ENCODE measurements around the gene CCDC148.
"Not testable (repeated sequence)": the region's sequence is repeated elsewhere in the genome, so short reads cannot be mapped to it uniquely, and the experiment has no call there.

CCDC148 gene

DNA sequence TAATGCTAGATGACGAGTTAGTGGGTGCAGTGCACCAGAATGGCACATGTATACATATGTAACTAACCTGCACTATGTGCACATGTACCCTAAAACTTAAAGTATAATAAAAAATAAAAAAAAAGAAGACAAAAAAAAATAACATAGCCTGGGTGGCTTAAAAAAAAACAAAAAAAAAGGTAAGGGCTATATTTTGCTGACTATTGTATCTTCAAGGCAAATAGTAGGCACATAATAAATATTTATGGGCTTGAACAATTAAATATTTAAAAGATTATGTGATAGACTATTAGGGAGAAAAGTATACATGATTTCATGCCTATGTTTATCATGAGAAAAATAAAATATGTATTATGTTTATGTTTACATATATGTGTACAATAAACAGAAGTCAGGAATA lies 99.4 kb downstream of the CCDC148 start:
- DNase-seq (ENCODE audit: low read depth in 2 of 2), result no peak

DNA sequence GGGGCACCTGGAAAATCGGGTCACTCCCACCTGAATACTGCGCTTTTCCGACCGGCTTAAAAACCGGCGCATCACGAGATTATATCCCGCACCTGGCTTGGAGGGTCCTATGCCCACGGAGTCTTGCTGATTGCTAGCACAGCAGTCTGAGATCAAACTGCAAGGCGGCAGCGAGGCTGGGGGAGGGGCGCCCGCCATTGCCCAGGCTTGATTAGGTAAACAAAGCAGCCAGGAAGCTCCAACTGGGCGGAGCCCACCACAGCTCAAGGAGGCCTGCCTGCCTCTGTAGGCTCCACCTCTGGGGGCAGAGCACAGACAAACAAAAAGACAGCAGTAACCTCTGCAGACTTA lies 105.1 kb downstream of the CCDC148 start:
- not testable (repeated sequence) for DNase-seq (ENCODE audit: low read depth in 2 of 2)

DNA sequence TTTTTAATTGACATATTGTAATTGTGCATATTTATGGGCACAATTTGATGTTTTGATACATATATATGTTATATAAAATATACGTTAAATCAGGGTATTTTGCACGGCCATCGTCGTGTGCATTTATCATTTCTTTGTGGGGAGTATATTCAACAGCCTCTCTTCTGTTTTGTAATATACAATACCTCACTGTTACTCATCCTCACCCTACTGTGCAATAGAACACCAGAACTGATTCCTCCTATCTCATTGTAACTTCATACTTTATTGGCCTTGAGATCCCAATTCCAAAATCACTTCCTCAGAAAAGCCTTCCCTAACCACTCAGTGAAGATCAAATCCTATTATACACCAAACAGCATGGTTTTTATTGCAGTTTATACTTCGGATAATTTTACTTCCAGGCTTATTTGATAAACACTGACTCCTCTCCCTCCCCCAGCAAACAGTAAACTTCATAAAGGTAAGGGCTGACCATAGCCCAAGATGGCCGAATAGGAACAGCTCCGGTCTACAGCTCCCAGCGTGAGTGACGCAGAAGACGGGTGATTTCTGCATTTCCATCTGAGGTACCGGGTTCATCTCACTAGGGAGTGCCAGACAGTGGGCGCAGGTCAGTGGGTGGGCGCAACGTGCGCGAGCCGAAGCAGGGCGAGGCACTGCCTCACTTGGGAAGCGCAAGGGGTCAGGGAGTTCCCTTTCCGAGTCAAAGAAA lies 105.6 kb downstream of the CCDC148 start:
- DNase-seq (ENCODE audit: low read depth in 2 of 2), result not testable (repeated sequence)

DNA sequence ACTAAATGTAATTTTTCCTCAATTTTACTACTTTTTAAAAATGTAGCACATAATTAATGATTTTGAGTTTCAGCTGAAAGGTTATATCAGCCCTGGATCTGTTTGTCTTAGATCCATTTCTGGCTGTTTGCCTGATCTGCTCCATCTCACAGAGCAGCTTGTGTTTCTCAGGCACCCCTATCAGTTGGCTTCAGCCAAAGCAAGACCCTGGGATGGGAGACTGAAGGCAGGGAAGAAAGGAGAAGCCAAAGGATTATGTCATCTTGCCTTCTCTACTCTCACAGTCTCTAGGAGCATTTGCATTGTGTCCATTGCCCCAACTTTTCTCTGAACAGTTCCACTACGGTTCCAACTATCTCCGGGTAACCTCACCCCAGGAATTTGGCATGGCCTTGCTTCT lies 110.5 kb downstream of the CCDC148 start:
- DNase-seq (ENCODE audit: low read depth in 2 of 2), result no peak

DNA sequence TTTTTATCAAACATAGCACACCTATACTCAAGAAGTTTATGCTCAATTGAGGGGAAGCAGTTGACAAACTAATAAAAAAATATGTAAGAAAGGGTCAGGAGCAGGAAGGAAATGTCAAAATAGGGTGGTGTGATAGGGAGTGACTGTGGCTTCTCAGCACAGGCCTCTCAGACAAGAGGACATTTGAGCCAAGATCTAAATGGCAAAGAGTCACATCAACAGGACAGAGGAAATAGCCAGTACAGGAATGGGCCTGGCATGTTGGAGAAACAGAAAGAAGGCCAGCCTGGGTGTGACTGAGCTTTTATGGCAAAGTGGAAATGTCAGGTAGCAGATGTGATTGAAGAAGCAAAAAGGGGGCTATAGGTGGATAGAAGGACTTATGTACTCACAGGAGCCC lies 117.0 kb downstream of the CCDC148 start:
- DNase-seq (ENCODE audit: low read depth in 2 of 2), result no peak

DNA sequence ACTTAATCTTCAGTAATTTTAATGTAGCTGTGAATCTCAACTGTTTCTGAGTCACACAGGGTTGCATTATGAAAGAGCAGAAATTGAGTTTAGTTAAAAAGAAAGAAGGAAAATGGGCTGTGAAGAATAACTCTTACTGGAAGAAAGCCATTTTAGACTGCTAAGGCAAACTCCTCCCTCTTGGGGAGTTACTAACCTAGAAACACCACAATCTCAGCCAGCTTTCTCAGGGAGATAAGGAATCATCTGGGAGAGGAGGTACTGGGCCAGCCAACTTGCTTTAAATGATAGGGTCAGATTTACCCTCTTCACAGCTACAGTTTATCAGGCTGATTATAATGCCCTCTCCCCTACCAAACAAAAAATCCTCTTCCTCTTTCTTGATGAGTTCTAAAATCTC lies 119.5 kb downstream of the CCDC148 start:
- no peak for DNase-seq (ENCODE audit: low read depth in 2 of 2)

DNA sequence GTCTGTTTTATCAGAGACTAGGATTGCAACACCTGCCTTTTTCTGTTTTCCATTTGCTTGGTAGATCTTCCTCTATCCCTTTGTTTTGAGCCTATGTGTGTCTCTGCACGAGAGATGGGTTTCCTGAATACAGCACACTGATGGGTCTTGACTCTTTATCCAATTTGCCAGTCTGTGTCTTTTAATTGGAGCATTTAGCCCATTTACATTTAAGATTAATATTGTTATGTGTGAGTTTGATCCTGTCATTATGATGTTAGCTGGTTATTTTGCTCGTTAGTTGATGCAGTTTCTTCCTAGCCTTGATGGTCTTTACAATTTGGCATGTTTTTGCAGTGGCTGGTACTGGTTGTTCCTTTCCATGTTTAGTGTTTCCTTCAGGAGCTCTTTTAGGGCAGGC lies 124.8 kb downstream of the CCDC148 start:
- DNase-seq (ENCODE audit: low read depth in 2 of 2), result not testable (repeated sequence)

DNA sequence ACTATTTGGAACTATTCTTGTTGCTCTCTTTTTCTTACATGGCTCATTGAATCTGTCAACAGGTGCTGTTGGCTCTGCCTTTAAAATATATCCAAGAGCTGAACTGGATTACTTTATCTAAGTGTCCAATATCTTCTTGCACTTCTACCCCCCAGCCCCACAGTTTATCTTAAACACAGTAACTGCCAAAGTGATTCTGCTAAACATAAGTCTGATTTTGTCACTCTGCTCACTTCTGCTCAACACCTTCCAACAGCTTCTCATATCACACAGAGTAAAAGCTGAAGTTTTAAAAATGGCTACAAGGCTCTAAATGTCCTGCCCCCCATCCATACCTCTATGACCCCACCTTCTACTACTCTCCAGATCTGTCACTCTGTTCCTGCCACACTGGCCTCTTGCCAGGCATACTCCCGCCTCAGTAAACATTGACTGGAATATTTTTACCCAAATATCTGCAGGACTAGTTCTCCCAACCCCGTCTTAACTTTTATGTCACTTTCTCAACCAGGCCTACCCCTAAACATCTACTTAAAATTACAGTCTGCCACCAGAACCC lies 130.7 kb downstream of the CCDC148 start:
- DNase-seq (ENCODE audit: low read depth in 2 of 2), result no peak

DNA sequence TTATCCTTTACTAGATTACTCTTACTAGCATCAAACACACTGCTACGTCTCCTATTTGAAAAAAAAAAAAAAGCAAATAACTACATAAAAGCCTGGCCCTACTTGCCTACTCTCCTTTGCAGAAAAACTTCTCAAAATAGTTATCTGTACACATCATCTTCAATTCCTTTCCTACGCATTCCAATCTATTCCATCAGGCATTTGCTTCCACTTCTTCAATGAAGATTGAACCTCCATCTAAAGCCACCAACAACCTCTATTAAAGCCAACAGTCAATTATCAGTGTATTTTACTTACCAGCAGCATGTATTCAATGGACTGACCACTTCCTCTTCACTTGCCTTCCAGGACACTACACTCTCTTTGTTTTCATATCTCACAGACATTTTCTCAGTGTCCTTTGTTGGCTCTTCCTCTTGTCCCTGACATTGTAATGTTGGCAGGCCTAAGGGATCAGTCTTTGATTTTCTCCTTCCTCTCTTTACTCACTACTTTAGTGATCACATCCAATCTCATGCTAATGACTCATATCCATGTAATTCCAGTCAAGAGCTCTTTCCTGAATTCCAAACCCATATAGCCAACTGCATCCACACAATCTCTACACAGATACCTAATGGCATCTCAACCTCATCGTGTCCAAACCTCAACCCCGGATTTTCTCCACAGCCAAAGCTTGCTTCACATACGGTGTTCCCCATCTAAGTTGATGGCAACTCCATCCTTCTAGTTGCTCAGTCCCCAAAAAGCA lies 131.3 kb downstream of the CCDC148 start:
- no peak for DNase-seq (ENCODE audit: low read depth in 2 of 2)

DNA sequence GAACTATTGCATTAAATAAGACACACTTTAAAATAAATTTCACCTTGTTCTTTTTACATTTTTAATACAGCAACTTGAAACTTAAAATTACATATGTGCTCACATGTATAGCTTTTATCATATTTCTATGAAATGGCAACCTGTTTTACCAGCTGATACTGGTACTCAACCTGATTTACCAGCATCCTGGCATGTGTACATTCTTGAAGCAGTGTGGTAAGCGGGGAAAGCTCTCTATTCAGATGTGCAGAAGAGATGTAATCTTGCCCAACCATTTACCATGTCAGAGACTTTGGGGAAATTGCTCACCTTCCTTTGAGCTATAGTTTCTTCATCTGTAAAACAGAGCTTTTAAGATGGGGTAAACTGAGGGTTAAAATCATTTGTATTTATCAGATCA lies 133.2 kb downstream of the CCDC148 start:
- DNase-seq (ENCODE audit: low read depth in 2 of 2), result no peak

DNA sequence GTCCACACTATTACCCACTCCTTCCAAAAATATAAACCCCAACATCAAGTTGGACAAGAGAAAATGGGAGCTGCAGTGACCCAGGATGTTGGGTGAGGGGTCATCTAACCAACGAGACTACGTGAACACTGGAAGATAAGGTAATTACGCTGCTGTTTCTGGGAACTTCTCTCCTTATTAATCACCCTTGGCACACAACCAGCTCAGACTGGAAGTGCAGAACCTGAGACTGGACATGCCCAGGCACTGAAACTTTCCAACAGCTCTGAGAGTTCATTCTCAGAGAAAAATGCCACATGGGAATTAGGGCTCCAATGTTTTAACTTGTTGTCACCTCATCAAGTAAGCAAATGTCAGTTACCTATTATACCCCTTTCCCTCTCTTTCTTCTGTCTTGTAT lies 135.3 kb downstream of the CCDC148 start:
- no peak for DNase-seq (ENCODE audit: low read depth in 2 of 2)

DNA sequence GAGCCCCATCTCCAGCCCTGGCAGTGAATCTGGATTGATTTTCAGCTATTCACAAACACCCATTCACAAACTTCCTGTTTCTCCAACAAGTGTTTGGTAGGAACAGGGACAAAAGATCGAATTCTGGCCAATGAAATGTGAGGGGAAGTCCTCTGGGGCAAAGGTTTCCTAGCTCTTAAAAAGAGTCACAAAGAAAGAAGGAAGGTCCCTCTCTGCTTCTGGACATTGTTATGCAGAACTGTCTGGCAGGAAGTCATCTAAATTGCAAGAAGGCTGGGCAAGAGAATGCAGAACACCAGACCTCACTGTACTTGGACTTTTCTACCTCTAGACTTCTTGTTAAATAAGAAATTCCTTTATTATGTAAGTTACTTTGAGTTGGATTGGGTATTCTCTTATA lies 137.3 kb downstream of the CCDC148 start:
- no peak for DNase-seq (ENCODE audit: low read depth in 2 of 2)

DNA sequence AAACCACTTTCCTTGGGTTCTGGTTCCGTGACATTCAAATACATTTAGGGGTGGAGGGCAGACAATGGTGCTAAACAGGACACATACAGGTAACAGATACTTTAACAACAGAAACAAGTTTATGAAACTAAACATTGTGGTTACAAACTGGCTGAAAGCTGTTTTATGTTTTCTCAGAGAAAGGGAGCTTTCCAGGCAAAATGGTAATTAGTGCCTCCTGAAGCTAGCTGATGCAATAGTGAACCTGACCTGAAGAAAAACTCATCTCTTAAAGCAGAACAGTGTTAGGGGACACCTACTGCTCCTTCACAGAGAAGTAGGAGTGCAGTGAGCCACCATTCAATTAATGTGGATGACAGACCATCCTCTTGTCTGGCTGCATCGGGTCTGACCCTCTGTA lies 138.9 kb downstream of the CCDC148 start:
- no peak for DNase-seq (ENCODE audit: low read depth in 2 of 2)

DNA sequence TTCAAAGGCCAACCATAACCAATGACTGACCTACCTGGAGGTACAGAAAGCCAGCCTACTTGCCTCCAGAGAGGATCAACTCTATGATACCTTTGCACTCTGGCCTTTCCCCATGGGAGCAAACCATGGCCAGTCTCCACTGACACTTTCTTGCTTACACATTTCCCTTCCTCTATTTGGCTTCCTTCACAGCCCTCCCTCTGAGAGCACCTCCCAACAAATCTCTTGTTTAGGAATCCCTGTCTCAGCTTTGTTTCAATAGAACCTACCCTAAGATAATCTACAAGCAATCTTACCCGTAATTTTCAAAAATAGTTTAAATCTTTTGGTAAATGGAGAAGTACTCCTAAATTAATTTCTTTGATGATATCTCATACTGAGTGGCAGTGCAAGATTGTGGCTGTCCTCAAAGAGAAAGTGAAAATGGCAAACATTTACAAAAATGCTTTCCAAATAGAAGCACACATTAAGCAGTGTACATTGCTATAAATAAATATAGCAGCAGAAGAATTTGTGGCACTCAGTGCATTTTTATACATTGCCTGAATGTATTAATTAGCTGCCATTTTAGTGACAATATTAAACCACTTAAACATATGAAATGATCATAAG lies 140.6 kb downstream of the CCDC148 start:
- DNase-seq (ENCODE audit: low read depth in 2 of 2), result no peak

DNA sequence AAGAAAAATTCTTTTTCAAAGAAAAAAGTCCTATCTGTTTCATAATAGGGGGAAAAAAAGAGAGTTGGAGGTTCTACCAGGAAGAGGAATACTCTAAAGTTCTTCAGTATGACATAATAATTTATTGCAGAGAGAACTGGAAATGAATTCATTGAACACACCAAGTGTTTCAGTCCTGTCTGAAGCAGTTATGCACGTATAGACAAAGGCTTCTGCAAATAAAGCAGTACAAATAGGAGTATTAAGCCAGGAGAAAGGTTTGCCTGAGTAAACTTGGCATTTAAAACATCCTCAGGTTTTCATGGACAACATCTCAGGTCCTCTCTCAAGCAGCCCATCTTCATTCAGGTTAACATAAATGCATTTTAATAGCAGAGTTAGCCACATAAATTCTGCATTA lies 141.6 kb downstream of the CCDC148 start:
- DNase-seq (ENCODE audit: low read depth in 2 of 2), result no peak

DNA sequence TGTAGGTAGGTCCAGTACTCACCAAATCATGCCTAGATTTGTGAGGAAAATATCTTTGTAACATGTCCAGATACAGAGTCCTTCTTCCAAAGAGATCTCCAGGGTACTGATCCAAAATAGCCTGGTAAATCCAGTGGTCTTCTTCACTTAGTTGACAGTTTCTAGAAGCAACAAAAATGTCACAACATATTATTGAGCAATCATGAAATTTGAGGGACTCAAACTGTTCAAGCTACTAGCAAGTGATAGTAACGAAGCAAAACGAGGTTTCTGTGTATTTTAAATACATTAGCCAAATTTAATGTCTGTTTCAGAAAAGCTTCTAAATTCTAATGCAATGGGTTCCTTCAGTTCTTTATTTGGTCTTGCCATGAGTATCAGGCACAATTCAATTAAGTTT lies 142.8 kb downstream of the CCDC148 start:
- no peak for DNase-seq (ENCODE audit: low read depth in 2 of 2)

DNA sequence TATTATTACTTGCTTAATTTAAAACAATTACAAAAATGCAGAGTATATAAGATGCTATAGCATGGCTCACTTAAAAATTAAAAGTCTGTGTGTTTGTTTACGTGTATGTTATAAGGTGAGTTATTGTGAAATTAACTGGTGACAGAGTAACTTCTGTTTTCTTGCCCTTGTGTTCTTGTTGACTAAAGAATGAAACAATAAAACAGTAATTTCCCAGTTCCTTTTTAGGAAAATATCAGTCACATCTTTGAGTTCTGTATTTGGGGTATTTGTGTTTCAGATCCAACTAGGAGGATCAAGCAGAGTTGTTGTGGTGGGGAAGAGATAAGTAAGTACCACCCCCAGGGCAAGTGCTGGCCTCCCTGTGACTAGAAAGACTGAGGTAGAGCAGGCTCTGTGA lies 143.6 kb downstream of the CCDC148 start:
- no peak for DNase-seq (ENCODE audit: low read depth in 2 of 2)

DNA sequence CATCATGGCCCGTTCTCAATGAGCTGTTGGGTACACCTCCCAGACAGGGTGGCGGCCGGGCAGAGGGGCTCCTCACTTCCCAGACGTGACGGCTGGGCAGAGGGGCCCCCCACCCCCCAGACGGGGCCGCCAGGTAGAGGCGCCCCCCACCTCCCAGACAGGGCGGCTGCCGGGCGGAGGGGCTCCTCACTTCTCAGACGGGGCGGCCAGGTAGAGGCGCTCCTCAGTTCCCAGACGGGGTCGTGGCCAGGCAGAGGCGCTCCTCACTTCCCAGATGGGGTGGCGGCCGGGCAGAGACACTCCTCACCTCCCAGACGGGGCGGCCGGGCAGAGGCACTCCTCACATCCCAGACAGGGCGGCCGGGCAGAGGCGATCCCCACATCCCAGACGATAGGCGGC lies 146.1 kb downstream of the CCDC148 start:
- not testable (repeated sequence) for DNase-seq (ENCODE audit: low read depth in 2 of 2)

DNA sequence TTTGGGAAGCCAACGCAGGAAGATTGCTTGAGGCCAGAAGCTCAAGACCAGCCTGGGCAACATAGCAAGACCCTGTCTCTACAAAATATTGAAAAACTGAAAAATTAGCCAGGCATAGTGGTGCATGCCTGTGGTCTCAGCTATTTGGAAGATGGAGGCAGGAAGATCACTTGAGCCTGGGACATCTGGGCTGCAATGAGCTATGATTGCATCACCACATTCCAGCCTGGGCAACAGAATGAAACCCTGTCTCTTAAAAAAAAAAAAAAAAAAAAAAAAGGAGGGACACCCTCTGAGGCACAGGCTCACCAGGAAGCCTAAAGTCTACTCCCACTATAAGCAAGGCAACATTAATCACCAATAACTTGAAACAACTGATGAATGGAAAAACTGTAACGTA lies 151.1 kb downstream of the CCDC148 start:
- no peak for DNase-seq (ENCODE audit: low read depth in 2 of 2)

DNA sequence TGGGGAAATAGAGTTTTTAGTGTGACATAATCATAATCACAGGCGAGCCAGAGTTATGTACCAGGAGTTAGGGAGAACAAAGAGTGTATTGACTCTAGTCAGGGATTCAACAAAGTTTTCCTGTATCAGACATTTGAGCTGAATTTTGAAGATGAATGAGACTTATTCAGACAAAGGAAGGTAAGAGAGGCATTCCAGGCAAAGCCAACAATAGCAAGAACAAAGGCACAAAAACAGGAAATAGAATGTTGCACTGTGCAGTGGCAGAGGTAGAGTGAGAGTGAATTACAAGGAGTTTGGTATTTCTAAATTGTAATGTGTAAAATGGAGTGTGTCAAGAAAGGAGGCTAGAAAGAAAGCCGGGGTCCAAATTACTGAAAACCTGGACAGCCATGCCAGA lies 156.2 kb downstream of the CCDC148 start:
- no peak for DNase-seq (ENCODE audit: low read depth in 2 of 2)

DNA sequence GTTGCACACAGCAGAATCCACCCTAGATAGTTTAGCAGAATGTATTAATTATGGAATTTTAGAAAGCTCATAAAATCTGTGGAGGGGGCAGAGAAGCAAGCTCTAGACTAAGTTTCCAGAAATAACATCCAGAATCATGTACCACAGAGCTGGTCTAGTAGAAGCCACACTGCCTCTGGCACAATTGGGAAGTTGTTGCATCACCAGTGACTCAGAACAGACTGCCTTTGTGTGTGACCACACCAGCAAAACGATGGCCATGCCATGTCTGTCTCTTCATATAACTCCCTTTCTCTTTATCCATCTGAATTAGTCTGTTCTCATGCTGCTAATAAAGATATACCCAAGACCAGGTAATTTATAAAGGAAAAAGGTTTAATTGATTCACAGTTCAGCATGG lies 158.9 kb downstream of the CCDC148 start:
- no peak for DNase-seq (ENCODE audit: low read depth in 2 of 2)

DNA sequence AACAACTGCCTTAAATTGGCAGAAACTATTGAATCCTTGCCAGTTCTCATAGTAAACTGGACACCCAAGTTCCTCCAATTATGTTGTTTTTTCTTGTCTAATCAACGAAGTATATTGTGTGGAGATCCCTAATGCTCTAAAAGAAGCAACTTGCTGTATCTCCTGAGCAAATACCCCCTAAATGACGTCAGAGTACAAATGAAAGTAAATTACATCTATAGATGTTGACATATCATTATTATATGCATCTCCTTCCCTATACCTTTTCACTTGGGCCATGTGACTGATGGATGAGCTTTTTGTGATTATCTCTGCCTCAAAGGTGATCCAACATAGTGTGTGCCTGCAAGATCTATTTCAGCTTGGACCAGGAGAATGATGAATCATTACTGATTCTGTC lies 159.4 kb downstream of the CCDC148 start:
- no peak for DNase-seq (ENCODE audit: low read depth in 2 of 2)

DNA sequence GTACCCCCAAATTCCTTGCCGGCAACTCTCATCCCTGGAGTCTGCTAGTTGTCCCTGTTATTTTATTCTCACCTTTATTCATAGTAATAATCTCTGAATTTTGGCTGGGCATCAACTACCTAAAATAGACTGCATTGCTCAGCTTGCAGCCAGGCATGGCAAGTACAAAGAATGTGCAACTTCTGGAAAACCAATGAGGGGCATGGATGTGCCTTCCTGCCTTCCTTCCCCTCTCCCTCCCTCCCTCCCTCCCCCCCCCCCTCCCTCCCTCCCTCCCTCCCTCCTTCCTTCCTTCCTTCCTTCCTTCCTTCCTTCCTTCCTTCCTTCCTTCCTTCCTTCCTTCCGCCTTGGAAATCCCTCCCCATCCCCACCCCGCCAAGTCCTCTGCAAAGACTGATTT lies 162.8 kb downstream of the CCDC148 start:
- no peak for DNase-seq (ENCODE audit: low read depth in 2 of 2)
